COR-L47 (cell line): ENCODE results near the gene BOC.

Source experiments
- DNase-seq: peaks from one replicate; lab custom pipeline; 2025; lab: John Stamatoyannopoulos, UW

The BOC gene

GRCh38 chr3:113251817-113252216, 40.5 kb downstream of the BOC start:
- DNase-seq, result no peak

GRCh38 chr3:113252553-113252952, 41.2 kb downstream of the BOC start:
- DNase-seq, result no peak

DNA sequence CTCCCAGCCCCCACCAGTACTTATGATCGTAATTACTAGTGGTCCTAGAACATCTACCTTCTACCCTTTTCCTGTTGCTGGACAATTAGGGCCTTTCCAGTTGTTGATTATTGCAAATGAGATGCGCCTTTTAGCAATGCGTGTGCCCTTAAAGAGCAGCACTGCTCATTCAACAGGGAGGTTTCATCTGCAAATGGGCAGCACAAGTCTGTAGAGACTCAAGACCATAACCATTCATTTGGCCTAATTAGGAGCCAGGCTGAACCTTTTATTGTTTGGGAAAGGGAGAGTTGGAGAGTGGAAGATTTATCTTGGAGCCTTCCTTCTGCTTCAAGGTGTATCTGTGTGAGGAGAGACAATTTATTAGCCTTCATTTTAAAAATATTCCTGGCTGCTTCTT, 42.3 kb downstream of the BOC start:
- DNase-seq, result no peak

GRCh38 chr3:113254171-113254947, 43.0 kb downstream of the BOC start:
- DNase-seq, result no peak

DNA sequence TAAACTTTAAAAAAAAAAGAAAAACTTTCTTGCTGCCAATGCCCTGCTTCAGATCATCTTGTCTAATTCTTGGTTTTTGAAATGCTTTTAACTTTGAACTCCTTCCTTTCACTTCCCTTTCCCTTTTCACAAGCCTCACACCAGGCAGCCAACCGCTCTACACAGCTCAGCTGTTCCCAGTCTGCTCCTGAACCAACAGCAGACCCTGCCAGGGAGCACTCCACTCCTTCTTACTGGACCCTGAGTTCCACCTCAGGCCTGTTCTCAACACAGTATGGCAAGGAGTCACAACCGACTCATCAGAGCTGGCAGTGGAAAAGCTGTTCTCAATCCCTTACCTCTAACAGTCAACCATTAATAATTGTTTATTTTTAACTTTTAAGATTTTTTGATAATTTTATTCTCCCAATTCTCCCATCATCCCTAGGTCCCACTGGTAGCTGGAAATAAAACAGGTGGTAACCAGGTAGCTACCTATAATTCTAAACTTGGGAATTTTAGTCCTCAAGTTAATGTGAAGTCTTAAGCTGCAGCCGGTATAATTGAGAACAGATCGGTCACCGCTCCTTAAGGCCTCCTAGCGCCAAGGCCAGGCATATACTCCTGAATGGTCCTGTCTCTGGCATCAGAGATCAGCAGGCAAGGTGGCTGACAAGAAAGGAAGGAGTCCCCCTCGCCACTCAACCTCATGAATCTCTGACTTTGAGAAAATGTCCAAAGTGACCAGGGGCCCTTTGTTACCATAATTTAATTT, 43.9 kb downstream of the BOC start:
- no peak for DNase-seq

DNA sequence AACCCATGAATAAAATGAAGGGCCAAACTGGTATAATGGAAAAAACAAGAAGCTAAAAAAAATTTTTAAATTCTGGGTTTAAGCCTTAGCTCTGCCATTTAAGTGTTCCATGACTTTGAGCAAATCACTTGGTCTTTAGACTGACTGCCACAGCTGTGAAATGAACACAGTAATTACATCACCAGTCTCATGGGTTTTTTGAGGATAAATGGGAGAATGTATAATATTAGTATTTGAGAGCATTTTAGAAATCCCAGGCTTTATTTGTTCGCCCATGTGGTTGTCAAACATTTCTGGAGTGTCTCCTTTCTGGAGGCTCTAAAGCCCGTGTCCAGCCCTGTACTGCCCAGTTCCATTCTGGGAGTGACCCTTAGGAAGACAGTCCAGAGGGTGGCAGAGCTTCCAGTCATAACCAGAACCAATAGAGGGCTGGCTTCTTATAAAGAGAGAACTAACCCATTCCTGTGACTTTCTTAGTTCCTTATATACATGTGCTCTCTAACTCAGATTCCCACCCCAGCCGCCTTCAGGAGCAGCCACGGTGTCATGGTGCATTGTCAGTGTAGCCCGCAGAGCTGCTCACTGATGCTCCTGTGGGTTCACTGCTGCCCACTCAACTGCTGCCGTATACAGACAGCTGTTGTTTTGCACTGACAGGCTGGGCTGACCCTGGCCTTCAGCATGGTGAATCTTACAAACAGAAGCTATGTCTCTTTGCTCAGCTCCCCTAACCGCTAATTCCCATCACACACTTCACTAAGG, 44.7 kb downstream of the BOC start:
- DNase-seq, result no peak

DNA sequence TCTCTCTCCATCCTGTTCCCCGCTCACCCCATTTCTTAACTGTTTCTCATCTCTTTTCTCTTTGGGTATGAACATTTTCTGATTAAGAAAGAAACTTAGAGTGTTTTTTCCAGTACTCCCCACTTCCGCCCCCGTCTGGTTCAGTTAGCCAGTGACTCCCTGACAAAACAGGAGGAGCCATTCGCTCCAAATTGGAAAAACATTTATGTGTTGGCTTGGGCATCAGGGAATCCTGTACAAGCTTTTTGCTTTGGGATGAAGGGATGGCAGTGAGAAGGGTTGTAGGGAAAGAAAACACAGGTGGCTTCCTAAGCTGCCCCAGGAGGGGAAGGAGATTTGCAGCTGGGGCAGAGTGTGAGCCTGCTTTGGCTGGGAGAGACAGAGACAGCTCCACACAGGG, 47.0 kb downstream of the BOC start:
- no peak for DNase-seq

DNA sequence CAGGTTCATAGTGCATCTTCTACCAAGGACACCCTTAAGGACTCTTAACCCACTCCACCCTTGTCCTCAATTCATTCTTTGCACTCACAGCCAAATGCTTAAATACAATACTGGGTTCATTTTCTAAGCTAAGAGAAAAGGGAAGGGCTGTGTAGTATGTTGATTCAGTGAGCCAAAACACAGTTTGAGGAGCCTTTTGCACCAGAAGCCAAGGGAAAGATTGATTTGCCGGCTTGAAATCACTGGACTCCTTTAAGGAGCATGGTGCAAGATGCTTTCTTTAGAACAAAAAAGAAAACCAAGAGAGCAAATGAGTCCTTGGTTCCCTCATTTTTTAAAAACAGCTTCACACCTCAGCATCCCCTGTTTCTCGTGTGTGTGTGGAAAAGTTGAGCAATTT, 47.8 kb downstream of the BOC start:
- no peak for DNase-seq

- DNase-seq, result no peak
Observed at GRCh38 chr3:113261063-113261625, 49.8 kb downstream of the BOC start.

DNA sequence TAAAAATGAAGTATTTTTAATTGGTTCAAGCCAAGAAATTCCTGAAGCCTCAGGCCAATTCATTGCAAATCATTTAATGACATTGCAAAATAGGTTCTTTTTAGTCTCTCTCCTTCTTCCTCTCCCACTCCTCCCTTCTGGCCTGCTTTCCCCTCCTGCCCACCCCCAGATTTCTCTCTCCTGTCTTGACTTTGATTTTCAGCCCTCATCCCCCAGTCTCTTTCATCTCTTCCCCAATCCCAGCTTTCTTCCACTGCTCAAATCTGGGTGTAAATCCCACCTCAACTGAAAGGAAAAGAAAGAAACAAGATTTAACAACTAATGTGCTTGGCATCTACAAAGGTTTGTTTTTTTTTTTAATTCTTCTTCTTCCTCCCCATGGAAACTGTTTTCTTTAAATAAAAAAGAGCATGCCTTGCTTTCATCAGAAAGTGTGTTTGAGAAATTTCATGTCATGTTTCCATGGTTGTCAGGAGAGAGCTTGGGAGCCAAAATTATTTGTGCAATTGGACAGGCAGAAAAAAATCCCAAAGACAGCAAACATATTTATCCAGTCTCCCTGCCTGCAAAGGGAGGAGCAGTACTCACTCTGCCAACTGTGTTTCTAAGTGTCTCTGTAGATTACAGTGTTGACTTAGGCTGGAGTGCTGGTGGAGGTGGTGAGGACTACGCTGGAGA, 50.4 kb downstream of the BOC start:
- DNase-seq, result no peak

- no peak for DNase-seq
Observed at GRCh38 chr3:113262304-113262665, 50.9 kb downstream of the BOC start.

- no peak for DNase-seq
Observed at GRCh38 chr3:113263020-113263419, 51.7 kb downstream of the BOC start.

GRCh38 chr3:113263778-113264177, 52.4 kb downstream of the BOC start:
- DNase-seq, result no peak

DNA sequence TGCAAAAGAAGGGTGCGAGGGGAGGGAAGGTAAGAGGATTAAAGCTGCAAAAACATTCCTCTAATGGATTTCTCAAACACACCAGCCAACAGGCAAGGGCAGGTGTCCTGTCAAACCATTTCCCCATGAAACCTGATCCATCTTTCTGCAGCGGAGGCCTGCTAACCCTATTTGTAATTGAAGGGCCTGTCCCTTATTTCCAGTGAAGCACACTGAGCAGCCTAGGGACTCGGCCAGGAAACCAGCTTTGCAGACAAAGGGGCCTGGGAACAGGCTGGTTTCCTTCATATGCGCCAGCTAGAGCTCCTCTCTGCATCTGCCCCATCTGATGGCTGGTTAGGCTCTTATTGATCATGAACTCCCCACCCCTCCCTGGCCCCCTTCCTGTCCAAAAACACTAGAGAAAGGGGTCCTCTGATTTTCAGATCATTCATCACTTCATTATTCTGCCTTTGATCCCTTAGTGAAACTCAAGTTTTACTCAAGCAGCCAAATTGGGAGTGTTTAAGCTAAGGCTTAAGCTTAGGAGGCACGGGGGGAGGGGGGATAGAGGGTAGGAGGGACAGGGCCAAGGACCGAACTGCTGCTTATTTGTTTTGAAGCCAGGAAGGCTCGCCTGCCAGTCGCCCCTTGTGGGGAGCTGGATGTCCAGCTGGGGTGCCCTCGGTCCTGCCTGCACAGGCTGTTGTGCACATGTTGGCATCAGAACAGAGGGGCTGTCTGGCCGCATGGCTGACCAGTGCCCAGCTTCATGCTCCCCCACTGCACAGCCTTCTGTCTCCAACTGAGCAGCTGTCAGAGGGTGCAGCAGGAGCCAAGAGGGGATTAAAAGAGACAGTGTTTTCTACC, 53.1 kb downstream of the BOC start:
- peak; percentile 12 for DNase-seq

GRCh38 chr3:113265231-113265630, 53.9 kb downstream of the BOC start:
- DNase-seq, result no peak

DNA sequence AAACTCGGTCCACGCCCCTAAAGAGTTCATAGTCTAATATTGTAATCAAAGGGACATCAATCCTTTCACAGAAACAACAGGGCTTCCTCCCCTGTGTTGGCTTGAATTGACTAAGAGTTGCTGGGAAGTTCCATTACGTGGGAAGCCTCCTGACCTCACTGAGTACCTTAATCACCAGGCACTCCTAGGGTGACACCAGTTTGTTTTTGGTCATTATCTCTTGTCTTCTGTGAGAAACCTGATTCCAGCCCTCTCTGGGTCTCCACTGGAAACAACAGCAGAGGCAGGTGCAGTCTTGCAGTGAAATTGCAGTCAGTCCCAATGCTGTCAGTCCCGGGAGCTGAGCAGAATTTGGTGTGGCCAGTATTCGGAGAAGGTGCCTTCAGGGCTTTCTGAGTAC, 55.4 kb downstream of the BOC start:
- DNase-seq, result peak; percentile 77

DNA sequence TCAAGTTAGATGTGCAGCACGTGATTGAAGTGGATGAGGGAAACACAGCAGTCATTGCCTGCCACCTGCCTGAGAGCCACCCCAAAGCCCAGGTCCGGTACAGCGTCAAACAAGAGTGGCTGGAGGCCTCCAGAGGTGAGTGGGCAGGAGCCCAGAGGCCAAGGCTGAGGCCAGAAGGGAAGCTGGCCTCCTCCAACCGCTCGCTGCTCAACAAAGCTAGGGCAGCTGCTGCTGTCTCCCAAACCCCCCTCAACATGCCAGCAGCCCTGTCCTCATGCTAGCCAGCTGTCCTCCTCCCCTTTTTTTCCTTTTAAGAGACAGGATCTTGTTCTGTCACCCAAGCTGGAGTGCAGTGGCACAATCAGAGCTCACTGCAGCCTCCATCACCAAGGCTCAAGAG, 57.0 kb downstream of the BOC start:
- no peak for DNase-seq

- peak; percentile 62 for DNase-seq
Observed at GRCh38 chr3:113268942-113269341, 57.6 kb downstream of the BOC start.

DNA sequence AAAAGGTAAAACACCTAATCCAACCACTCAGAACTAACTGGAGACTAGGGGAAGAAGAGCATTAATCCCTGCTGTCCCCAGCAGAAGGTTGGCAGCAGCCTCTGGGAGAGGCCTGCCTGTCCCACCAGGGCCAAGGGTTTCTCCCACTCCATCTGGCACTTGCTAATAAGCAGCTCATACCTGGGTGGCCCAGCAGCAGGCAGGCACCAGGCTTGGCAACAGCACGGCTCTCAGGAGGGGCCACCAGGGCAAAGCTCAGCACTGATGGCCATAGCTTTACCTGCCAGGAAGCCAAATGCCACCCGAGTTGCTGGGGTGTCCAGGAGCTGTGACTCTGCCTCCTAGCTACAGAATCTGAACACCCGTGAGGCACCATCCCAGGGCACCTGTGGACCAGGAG, 58.3 kb downstream of the BOC start:
- DNase-seq, result no peak

GRCh38 chr3:113270068-113270467, 58.7 kb downstream of the BOC start:
- DNase-seq, result no peak

GRCh38 chr3:113270786-113271185, 59.4 kb downstream of the BOC start:
- DNase-seq, result no peak
